Fibroblast of the aortic adventitia (primary cell): ENCODE measurements around the gene FAM8A1. TPM values are rescaled to one million over a fixed set of nuclear protein-coding genes. Genes with fewer than 3 reads are reported as not detected.

ENCODE experiments used
- DNase-seq: peaks from one replicate; pipeline ENCODE4 v3.0.0-alpha.2; 2010; ENCODE audit warnings: low read depth
- H3K4me3 ChIP-seq: 2 replicates; pipeline ENCODE4 v1.5.1; 2011; ENCODE audit warnings: low read depth, mild to moderate bottlenecking, control low read depth, low read length, moderate library complexity
- total RNA-seq: library from RNA; depleted of rRNA; stranded (reverse); fragments of >200 nt; gene quantifications from 2 replicates; pipeline ENCODE4 v1.2.3, GENCODE V29; 2012; ENCODE audit warnings: low replicate concordance
- TF ChIP-seq, protein P1 (sequence below): IDR thresholded peaks from 2 replicates; pipeline ENCODE4 v1.5.1; 2011; ENCODE audit warnings: mild to moderate bottlenecking, low read length, control low read depth, inconsistent platforms; ENCODE audit not compliant: insufficient read depth

The FAM8A1 gene
- total RNA-seq, 1 donor = 28.9 TPM

DNA sequence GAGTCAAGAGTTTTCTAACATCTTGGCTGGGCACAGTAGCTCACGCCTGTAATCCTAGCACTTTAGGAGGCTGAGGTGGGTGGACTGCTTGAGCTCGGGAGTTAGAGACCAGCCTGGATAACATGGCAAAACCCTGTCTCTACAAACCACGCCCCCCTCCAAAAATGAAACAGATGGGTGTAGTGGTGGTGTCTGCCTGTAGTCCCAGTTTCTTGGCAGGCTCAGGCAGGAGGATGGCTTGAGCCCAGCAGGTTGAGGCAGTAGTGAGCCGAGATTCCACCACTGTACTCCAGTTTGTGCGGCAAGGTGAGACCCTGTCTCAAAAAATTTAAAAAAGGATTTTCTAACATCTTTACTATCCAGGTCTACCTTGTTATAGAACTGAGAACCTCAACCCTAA is 22.0 kb downstream of the FAM8A1 start:
- TF ChIP-seq, protein P1, sequence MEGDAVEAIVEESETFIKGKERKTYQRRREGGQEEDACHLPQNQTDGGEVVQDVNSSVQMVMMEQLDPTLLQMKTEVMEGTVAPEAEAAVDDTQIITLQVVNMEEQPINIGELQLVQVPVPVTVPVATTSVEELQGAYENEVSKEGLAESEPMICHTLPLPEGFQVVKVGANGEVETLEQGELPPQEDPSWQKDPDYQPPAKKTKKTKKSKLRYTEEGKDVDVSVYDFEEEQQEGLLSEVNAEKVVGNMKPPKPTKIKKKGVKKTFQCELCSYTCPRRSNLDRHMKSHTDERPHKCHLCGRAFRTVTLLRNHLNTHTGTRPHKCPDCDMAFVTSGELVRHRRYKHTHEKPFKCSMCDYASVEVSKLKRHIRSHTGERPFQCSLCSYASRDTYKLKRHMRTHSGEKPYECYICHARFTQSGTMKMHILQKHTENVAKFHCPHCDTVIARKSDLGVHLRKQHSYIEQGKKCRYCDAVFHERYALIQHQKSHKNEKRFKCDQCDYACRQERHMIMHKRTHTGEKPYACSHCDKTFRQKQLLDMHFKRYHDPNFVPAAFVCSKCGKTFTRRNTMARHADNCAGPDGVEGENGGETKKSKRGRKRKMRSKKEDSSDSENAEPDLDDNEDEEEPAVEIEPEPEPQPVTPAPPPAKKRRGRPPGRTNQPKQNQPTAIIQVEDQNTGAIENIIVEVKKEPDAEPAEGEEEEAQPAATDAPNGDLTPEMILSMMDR = no peak
- DNase-seq = no peak
- no peak overlapping the region for H3K4me3 ChIP-seq

DNA sequence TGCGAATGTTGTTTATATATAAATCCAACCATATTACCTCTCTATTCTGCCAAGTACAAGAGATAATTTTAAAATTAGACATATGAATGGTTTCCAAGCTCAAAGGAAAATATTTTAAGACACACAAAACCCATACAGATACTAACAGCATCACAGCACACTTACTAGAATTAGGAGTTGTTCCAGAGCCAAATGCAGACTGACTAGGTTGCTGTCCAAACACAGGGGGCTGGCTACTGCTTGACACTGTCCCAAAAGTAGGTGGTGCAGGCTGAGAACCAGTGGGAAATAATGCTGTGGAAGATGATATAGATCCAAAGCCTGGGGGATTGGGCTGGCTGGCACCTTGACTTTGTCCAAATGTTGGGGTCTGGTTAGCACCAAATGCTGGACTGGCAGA is 24.3 kb downstream of the FAM8A1 start:
- no peak overlapping the region for H3K4me3 ChIP-seq
- TF ChIP-seq, protein P1 = no peak
- DNase-seq = no peak

DNA sequence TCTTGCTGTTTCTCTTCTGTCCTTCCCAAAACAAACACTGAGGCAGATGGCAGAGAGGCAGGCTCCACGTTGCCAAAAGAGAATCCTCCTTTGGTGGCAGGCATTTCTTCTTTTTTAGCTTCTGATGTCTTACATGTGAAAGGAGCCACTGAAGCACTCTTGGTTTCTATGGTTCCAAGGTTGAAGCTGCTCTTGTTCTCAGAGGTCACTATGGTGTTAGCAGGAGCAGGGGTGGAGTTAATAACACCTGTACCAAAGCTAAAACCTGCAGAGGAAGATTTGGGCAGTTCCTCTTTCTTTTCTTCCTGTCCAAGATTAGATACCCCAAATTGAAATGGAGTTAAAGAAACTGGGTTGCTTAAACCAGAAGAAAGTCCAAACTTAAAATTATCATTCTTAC is 28.8 kb downstream of the FAM8A1 start:
- TF ChIP-seq, protein P1 = no peak
- DNase-seq = no peak
- H3K4me3 ChIP-seq = no peak overlapping the region

DNA sequence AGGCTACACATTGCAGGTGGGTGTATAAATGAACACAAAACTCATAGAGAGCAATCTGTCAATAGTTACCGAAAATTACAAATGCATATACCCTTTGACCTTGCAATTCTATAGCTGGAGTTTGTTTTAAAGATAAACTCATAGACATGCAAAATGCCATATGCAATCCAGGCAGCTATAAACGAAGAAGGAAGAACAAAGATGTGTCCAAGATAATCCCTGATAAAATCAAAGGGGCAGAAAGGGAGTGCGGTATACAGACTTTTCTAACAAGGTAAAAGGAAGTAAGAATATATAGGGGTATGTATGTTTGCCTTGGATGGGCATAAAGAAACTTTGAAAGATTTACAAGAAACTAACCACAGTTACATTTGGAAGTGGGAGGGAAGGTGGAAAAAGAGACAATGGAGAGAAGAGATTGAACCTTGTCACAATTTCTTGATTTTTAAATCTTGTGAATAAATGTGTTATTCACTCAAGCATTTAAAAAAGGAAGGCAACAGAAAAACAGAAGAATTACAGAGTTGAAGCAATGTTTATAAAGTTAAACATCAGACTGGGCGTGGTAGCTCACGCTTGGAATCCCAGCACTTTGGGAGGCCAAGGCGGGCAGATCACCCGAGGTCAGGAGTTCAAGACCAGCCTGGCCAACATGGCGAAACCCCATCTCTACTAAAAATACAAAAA is 29.9 kb downstream of the FAM8A1 start:
- no peak for DNase-seq
- TF ChIP-seq, protein P1 = no peak
- H3K4me3 ChIP-seq = no peak overlapping the region

DNA sequence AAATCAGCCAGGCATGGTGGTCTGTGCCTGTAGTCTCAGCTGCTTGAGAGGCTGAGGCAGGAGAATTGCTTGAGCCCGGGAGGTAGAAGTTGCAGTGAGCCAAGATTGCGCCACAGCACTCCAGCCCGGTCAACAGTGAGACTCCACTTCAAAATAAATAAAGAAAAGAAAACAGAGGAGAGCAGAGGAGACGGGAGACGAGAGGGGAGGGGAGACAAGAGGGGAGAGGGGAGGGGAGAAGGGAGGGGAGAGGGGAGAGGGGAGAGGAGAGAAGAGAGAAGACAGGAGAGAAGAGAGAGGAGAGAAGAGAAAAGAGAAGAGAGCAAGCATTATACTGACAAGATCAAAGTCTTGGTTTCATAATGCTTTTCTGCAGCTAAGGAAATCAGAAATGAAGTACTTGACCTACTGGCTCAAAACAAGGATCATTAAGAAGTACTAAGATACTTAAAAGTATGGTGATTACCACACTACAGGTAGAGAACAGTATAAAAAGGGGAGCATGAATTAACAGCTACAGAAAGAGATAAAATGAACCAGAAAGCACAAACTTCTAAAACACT is 30.5 kb downstream of the FAM8A1 start:
- TF ChIP-seq, protein P1 = no peak
- DNase-seq = no peak

DNA sequence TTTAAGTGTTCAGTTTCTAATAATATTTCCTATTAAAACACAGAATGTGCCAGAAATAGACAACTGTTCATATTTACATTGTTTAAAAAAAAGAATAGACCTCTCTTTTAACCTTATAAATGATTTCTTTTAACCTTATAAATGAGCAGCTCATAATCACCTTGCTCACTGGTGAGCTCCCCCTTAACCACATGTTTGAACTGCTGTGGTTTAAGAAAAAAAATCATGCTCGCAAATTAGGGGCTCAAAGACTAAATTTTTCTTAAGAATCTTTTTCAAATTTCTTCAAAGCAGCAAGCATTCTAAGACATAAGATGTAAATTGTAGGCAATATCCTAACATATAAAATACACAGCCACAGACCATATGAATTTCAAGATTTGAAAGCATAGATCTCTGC is 32.8 kb downstream of the FAM8A1 start:
- DNase-seq = no peak
- H3K4me3 ChIP-seq = no peak overlapping the region
- TF ChIP-seq, protein P1 = no peak

More for the DNA sequence above, 30.5 kb downstream of the FAM8A1 start:
- no peak overlapping the region for H3K4me3 ChIP-seq
